Inflammatory macrophage (primary cell): ENCODE data around the gene ADPRHL1.
A peak's percentile ranks its signal among the peaks of the same experiment; 100 is the strongest.

Experiments
- DNase-seq, 2 donors: peaks; one replicate each; pipeline ENCODE4 v3.0.0-alpha.2; 2020 to 2022

The ADPRHL1 gene

DNA sequence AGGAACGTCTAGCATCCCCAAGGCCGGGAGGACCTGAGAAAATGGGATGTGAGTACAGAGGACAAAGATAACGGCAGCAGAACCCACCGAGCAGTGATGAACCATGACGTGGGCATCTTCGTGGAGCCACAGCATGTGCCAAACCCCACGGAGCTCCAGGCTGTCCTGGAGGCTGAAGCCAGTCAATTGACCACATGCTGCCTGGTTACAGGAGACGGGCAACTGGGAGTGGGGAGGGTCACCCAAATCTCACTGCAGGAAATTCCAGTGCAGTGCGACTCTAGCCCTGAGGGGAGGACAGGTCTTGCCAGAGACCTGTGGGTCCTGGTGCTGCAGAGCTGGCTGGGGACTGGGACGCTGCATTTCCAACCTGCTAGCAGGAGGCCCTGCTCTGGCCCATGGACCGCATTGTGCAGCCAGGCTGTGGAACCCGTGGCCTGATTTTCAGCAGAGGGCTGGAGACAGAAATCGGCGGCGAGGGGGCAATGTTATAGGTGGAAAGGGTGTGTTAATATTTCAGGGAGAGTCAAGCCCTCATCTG lies 86.2 kb downstream of the ADPRHL1 start:
- no peak for DNase-seq

DNA sequence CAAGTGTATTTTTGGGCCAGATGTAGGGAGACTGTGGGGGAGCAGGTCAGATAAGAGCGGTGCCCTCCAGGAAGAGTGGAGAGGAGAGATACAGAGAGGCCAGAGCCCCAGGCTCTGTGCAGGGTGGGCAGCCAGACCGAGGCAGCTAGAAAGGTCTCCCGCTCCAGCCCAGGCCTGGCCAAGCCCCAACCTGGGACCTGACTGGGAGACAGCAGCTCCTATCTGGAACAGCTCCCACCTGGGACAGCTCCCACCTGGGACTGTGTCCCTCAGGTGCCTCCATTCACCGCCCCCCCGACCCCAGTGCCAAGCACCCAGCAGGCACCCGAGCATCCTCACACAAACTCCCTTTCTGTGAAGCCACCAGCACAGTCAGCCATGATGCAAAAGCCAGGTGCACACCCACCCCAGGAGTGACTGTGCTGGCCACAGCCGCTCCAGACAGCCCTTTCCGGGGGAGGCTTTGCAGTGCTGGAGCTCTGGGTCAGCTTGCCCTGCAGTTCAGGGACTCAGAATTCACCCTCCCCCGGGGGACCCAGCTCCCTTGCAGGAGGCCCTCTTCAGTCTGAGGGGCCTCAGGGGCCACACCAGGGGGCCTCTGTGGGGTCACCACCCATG lies 87.2 kb downstream of the ADPRHL1 start:
- no peak for DNase-seq

DNA sequence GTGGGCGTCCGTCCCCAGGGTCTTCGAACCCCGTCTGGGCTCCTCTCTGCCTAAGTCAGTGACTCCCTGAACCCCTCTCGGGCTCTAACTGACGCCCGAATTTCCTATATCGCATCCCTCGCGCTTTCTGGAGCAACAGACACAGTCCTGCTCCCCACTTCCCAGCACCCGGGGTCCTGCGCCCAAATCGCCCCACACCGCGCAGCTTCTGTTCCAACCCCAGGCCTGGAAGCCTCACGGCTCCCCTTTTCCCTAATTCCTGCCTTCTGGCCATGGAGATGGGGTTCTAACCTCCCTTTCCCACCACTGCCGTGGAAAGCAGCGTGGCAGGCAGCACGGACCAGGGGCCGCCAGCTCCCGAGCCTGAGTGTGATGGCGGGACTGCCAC lies 87.7 kb downstream of the ADPRHL1 start:
- DNase-seq = no peak

- DNase-seq = no peak
Observed at GRCh38 chr13:113364901-113365582, 88.2 kb downstream of the ADPRHL1 start.

- no peak for DNase-seq
Observed at GRCh38 chr13:113364311-113364889, 88.9 kb downstream of the ADPRHL1 start.

GRCh38 chr13:113361406-113361805 lies 91.9 kb downstream of the ADPRHL1 start:
- peak; percentile 27 to 56 for DNase-seq

DNA sequence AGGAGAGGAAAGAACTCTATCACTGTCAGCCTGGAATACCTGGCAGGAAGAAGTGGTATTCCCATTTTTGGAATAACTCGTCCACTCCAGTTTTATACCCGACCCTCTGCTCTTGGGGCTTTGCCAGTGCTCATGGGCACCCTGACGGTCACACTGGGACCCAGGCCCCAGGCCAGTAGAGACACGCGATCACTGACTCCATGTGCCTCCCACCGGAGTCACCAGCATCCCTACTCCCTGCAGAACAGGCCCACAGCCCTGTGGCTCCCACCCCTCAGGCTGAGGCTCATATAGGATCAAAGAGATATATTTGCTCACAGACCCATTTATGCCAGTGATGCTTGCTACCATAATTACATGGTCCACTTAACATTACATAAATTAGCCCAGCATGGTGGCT lies 92.8 kb downstream of the ADPRHL1 start:
- no peak for DNase-seq

GRCh38 chr13:113359571-113359970 lies 93.7 kb downstream of the ADPRHL1 start:
- DNase-seq = no peak

GRCh38 chr13:113358653-113359190 lies 94.6 kb downstream of the ADPRHL1 start:
- no peak for DNase-seq

- no peak for DNase-seq
Observed at GRCh38 chr13:113357529-113357928, 95.8 kb downstream of the ADPRHL1 start.

- DNase-seq = no peak
Observed at GRCh38 chr13:113356596-113356995, 96.7 kb downstream of the ADPRHL1 start.

DNA sequence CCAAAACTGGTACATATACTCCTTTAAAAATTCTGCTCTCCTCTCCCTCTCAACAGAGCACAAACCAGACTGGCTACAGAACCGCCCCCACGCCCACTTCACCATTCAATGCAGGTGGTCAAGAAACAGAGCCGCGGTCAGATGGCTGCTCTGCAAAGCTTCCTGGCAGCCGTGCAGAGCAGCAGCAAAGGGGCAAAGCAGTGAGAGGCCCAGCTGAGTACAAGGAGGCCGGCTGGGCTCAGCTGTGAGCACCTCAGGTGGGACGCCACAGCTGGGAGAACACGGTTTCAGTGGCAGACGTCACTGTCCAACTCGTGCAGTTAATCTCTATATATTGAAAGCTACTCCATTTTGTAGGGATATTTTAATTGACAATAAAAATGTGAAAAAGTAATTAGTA lies 97.7 kb downstream of the ADPRHL1 start:
- no peak for DNase-seq

GRCh38 chr13:113354831-113355610 lies 98.3 kb downstream of the ADPRHL1 start:
- no peak for DNase-seq

GRCh38 chr13:113353254-113353653 lies 100.0 kb downstream of the ADPRHL1 start:
- DNase-seq = no peak

GRCh38 chr13:113351514-113352026 lies 101.7 kb downstream of the ADPRHL1 start:
- no peak for DNase-seq

DNA sequence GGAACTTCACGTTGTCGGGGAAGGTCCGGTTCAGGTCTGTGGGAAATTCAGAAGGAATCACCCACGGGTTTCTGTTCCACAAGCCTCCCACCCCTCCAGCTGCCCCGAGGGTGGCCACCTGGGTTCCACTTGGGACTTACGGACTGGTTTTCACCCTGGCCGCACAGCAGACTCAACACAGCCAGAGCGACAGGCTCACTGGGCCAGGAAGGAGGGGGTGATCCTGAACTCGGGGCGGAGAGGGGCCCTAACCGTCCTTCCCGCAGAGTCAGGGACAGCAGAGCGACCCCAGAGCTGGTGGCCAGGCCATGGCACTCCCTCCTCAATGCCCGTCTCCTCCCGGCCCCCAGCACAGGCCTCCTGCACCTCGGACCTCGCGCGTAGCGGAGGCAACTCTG lies 102.4 kb downstream of the ADPRHL1 start:
- no peak for DNase-seq

DNA sequence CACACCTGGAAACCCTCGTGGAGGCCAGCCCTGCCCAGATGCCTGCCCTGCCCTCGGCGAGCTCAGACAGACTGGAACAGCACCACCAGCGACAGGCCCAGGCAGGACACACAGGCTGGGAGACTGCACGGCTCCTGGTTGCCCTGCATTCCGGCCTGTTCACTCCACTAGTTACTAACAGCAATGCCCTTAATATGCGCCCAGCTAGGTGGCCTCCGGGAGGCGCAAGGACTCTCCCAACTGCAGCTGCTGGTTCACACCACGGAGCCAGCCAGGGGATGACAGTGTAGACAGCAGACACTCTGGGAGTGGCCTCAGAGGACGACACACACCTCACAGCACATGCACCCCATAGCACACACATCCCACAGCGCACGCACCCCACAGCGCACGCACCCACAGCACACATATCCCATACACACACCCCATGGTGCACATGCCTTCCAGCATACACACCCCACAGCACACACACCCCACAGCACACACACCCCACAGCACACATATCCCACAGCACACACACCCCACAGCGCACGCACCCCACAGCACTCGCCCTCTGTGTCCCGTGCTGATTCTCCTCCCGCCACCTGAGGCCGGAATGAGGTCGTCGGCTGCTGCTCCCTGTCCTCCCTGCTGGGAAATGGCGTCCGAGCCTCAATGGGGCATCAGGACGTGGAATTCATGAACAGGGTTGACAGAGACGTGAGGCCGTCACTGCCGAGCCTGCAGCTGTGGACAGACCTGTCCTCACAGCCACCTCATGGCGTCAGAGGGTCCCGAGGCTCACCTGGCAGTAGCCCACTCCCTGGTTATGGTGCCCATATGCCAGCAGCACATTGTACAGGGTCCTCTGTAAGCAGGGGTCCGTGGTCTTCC lies 103.0 kb downstream of the ADPRHL1 start:
- no peak for DNase-seq
